ENCODE measurements around the gene BLCAP. TPM values are rescaled to one million over a fixed set of nuclear protein-coding genes. Genes with fewer than 3 reads are reported as not detected.
"Not testable (repeated sequence)": the region's sequence is repeated elsewhere in the genome, so short reads cannot be mapped to it uniquely, and the experiment has no call there.

The BLCAP gene
- 615 TPM for polyA plus RNA-seq (ENCODE audit: insufficient read length)

GRCh38 chr20:37527638-37528445, at the start of gene BLCAP:
BLCAP (minus strand) TSS chr20:37527876; CDS start chr20:37519174, 8,702 bp downstream.
- DNase-seq, result peak; percentile 91

GRCh38 chr20:37577436-37577835, 49.8 kb upstream of the BLCAP start:
- DNase-seq, result not testable (repeated sequence)

GRCh38 chr20:37576911-37577310, 49.2 kb upstream of the BLCAP start:
- no peak for DNase-seq

GRCh38 chr20:37575884-37576283, 48.2 kb upstream of the BLCAP start:
- DNase-seq, result no peak

- DNase-seq, result no peak
Observed at GRCh38 chr20:37574199-37574890, 46.7 kb upstream of the BLCAP start.

GRCh38 chr20:37573626-37574198, 46.0 kb upstream of the BLCAP start:
- no peak for DNase-seq

- no peak for DNase-seq
Observed at GRCh38 chr20:37571033-37571432, 43.4 kb upstream of the BLCAP start.

GRCh38 chr20:37570419-37570818, 42.7 kb upstream of the BLCAP start:
- DNase-seq, result no peak

GRCh38 chr20:37567671-37568588, 40.3 kb upstream of the BLCAP start:
- no peak for DNase-seq

- no peak for DNase-seq
Observed at GRCh38 chr20:37567331-37567665, 39.6 kb upstream of the BLCAP start.

- DNase-seq, result no peak
Observed at GRCh38 chr20:37566590-37567330, 39.1 kb upstream of the BLCAP start.

GRCh38 chr20:37565134-37565811, 37.6 kb upstream of the BLCAP start:
- DNase-seq, result no peak

GRCh38 chr20:37564388-37565133, 36.9 kb upstream of the BLCAP start:
- peak; percentile 53 for DNase-seq

GRCh38 chr20:37564016-37564387, 36.3 kb upstream of the BLCAP start:
- DNase-seq, result no peak

- DNase-seq, result no peak
Observed at GRCh38 chr20:37562695-37563480, 35.2 kb upstream of the BLCAP start.

- DNase-seq, result no peak
Observed at GRCh38 chr20:37560629-37561028, 33.0 kb upstream of the BLCAP start.

- DNase-seq, result no peak
Observed at GRCh38 chr20:37559312-37560027, 31.8 kb upstream of the BLCAP start.

- no peak for DNase-seq
Observed at GRCh38 chr20:37558779-37559178, 31.1 kb upstream of the BLCAP start.

- no peak for DNase-seq
Observed at GRCh38 chr20:37558306-37558705, 30.6 kb upstream of the BLCAP start.

All from hindlimb muscle (tissue), 1 donor.